GM19099 (cell line): ENCODE results near the gene CCDC157.

ENCODE experiments used
- POLR2A ChIP-seq: IDR thresholded peaks from 3 replicates; pipeline ENCODE4 v1.6.1; 2011; ENCODE audit warnings: low read depth; ENCODE audit not compliant: insufficient read length; ENCODE audit errors: extremely low read depth

Gene CCDC157

DNA sequence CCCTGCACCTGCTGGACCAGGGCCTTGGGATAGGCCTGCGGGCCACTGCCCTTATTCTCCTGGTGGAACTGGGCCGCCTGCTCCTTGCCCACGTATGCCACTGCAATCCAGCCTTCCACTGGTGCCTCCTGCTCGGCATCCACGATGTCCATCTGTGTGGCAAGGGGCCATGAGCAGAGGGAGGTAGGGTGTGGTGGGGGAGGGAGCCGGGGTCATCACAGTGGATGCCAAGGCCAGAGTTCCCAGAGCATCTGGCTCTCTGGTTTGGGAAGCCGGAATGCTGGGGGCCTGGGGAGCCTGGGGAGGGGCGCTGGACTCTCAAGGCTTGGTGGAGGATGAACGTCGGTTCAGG lies 29.8 kb downstream of the CCDC157 start:
- no peak for TF ChIP-seq POLR2A

- TF ChIP-seq POLR2A: no peak
These were observed 30.4 kb downstream of the CCDC157 start, which contains the start of gene RNF215 for GRCh38 chr22:30386960-30387827. Gene RNF215, minus strand, starts transcription at chr22:30387411. Its CDS starts 98 bp downstream, at chr22:30387313.

DNA sequence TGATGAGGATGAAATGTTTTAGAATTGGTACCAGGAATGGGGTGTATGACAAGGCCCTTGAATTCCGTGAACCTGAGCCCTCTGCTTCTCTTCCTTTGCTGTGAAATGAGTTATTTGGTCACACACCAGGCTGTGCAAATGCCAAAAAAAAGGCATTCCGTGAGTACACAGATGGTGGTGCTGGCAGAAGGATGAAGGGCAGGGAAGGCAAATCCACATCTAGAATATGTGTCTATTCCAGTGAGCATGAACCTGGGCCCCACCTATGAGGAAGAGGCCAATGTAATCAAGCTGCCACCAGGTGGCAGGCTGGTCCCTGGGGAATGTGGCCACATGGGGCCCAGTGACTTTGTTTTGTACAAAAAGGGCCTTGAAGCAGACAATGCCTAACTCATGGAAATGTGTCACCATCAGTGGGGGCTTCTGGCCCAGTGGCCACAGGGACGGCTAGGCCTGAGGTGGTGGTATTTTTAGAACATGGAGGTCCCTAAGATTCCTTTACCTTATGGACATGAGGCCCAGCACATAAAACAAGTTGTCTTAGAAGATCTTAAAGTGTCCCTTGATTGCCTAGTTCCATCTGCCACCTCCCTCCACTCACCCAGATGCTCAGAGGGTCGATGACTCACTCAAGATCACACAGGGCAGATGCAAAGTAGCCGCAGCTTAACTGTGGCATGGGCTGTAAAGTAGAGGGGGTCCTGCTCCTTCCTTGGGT lies 34.3 kb downstream of the CCDC157 start:
- TF ChIP-seq POLR2A: no peak

GRCh38 chr22:30392661-30393321 lies 36.0 kb downstream of the CCDC157 start:
- TF ChIP-seq POLR2A: peak; percentile 26

- TF ChIP-seq POLR2A: no peak
These were observed 36.5 kb downstream of the CCDC157 start for GRCh38 chr22:30393322-30393680.

- TF ChIP-seq POLR2A: no peak
These were observed 37.1 kb downstream of the CCDC157 start for GRCh38 chr22:30393885-30394284.

DNA sequence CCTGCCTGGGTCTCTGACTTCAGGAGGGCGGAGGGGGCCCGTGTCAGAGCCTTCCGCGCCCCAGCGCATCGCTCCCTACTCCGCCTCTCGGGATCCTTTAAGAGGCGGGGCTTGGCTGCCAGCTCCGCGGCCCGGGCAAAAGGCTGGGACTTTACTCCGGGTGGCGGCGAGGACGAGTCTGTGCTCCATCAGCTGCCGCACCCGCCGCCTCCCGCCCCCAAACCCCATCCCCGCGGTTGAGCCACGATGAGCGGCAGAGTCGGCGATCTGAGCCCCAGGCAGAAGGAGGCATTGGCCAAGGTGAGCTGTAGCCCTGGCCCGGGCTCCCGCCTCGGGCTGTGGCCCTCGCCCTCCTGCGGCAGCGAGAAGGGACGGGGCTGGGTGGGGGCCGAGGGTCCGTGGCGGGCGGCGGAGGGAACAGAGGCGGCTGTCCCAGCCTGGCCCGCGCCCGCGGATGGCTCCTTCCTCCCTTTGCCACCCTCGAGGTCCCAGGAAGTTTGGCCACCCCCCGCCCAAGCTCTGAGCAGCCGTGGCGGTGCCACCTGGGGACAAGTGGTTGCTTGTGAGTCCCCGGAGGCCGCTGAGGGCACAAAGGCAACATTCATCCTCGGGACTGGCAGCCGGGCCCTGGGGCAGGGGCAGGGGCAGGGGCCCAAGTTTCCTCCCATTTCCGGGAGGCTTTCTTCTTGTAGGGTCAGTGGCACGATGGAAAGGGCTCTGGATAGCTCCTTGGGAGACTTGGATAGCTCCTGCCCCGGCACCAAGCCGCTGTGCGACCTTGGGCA lies 40.3 kb downstream of the CCDC157 start, which contains the start of gene SEC14L2:
Gene SEC14L2, plus strand, starts transcription at position 148 of the 785 bp plus-strand sequence. Its CDS starts 99 bp downstream, at position 247.
- no peak for TF ChIP-seq POLR2A

GRCh38 chr22:30397656-30398635 lies 41.1 kb downstream of the CCDC157 start:
- no peak for TF ChIP-seq POLR2A

- no peak for TF ChIP-seq POLR2A
These were observed 42.2 kb downstream of the CCDC157 start for GRCh38 chr22:30398685-30399680.

DNA sequence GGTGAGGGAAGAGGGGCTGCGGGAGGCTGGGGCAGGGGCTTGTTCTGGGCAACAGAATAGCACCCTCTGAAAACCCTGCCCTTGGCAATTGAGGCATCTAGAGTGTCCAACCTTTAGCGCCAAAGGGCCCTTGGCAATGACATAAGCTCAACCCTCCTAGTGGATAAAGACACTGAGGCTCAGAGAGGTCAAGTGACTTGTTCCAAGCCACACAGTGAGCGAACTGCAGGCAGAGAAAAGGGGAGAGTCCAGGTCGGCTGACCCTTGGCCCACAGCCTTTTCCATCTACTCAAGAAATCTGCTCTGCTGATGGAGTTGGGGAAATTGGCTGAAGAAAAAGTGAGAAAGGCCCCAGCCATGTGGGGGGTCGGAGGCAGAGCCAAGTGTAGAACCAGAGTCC lies 42.9 kb downstream of the CCDC157 start:
- TF ChIP-seq POLR2A: no peak

GRCh38 chr22:30400159-30400558 lies 43.4 kb downstream of the CCDC157 start:
- no peak for TF ChIP-seq POLR2A

- TF ChIP-seq POLR2A: no peak
These were observed 45.4 kb downstream of the CCDC157 start for GRCh38 chr22:30402028-30402765.

GRCh38 chr22:30404307-30404706 lies 47.5 kb downstream of the CCDC157 start:
- TF ChIP-seq POLR2A: no peak
